ENCODE results near the gene CCDC32.

CCDC32 gene

GRCh38 chr15:40555876-40556275 is 9.0 kb downstream of the CCDC32 start:
- in situ Hi-C loops (cut with HindIII; ENCODE audit: low pct_ligation_motif_present, low sequenced_read_pairs) = no loop called here
- H3K27me3 ChIP-seq (replicated peaks) = no peaks in the 10 kb centered on the region
- no peak for DNase-seq
- TF ChIP-seq, protein P1, sequence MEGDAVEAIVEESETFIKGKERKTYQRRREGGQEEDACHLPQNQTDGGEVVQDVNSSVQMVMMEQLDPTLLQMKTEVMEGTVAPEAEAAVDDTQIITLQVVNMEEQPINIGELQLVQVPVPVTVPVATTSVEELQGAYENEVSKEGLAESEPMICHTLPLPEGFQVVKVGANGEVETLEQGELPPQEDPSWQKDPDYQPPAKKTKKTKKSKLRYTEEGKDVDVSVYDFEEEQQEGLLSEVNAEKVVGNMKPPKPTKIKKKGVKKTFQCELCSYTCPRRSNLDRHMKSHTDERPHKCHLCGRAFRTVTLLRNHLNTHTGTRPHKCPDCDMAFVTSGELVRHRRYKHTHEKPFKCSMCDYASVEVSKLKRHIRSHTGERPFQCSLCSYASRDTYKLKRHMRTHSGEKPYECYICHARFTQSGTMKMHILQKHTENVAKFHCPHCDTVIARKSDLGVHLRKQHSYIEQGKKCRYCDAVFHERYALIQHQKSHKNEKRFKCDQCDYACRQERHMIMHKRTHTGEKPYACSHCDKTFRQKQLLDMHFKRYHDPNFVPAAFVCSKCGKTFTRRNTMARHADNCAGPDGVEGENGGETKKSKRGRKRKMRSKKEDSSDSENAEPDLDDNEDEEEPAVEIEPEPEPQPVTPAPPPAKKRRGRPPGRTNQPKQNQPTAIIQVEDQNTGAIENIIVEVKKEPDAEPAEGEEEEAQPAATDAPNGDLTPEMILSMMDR (IDR thresholded peaks at IDR 0.05; ENCODE audit: low read depth, low read length, missing control alignments) = no peak
- H3K36me3 ChIP-seq (replicated peaks) = peaks cover 22% of the 10 kb centered on the region
- H3K27ac ChIP-seq = no peak overlapping the region
- H3K4me3 ChIP-seq (ENCODE audit: low read depth, low read length) = no peak overlapping the region

DNA sequence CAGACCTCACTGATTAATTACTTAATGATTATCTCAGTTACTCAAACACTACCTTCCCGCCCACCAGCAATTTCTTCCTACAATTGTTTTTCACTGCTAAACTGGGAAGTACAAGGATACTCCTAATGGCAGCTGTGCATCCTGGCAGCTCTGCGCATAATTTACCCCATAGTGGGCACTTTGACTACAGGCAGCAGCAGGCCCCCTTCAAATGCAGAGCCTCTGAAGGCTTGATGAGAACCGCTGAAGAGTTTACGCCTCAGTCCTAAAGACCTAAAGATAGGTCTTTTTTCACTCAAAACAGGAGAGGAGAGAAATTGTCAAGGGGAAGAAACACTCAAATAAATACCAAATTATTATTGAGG is 10.7 kb downstream of the CCDC32 start:
- DNase-seq = no peak
- Histone ChIP-seq H3K27ac (no peak overlapping the region), H3K36me3 (replicated peaks) (peaks cover 28% of the 10 kb centered on the region)

GRCh38 chr15:40550341-40551037 is 14.4 kb downstream of the CCDC32 start:
- in situ Hi-C loops (cut with HindIII; ENCODE audit: low pct_ligation_motif_present, low sequenced_read_pairs) = no loop called here
- H3K27me3 ChIP-seq (replicated peaks) = no peaks in the 10 kb centered on the region
- TF ChIP-seq, protein P1 (IDR thresholded peaks at IDR 0.05; ENCODE audit: low read depth, low read length, missing control alignments) = no peak
- H3K36me3 ChIP-seq (replicated peaks) = peaks cover 24% of the 10 kb centered on the region
- H3K4me3 ChIP-seq (ENCODE audit: low read depth, low read length) = no peak overlapping the region
- DNase-seq = no peak
- no peak overlapping the region for H3K27ac ChIP-seq

More for the DNA sequence above, 10.7 kb downstream of the CCDC32 start:
- no peak overlapping the region for H3K4me3 ChIP-seq (ENCODE audit: low read depth, low read length)
- TF ChIP-seq, protein P1 (IDR thresholded peaks at IDR 0.05; ENCODE audit: low read depth, low read length, missing control alignments) = no peak
- in situ Hi-C loops (cut with HindIII; ENCODE audit: low pct_ligation_motif_present, low sequenced_read_pairs) = no loop called here
- H3K27me3 ChIP-seq (replicated peaks) = no peaks in the 10 kb centered on the region

DNA sequence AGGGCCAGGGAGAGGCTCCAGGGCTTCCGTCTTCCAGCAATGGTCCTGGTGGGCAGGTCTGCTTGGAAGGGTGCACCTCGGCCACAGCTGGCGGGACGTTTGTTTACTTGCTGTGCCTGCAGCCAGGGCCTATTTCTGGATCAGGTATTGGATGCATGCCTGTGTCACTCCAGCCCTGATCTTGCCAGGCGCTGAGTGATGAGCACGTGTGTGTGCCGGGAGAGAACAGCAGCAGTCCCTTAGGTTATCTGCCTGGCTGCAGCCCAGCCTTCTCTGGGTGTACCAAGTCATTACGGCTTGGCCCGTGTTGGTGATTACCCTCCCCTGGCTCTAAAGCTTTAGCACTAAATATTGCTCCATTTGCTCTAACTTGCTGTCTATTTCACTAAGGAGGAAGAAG is 14.9 kb downstream of the CCDC32 start:
- no peak overlapping the region for H3K27ac ChIP-seq
- no peak overlapping the region for H3K4me3 ChIP-seq (ENCODE audit: low read depth, low read length)
- peaks cover 24% of the 10 kb centered on the region for H3K36me3 ChIP-seq (replicated peaks)
- no peak for DNase-seq
- TF ChIP-seq, protein P1 (IDR thresholded peaks at IDR 0.05; ENCODE audit: low read depth, low read length, missing control alignments) = no peak
- in situ Hi-C loops (cut with HindIII; ENCODE audit: low pct_ligation_motif_present, low sequenced_read_pairs) = no loop called here
- no peaks in the 10 kb centered on the region for H3K27me3 ChIP-seq (replicated peaks)

DNA sequence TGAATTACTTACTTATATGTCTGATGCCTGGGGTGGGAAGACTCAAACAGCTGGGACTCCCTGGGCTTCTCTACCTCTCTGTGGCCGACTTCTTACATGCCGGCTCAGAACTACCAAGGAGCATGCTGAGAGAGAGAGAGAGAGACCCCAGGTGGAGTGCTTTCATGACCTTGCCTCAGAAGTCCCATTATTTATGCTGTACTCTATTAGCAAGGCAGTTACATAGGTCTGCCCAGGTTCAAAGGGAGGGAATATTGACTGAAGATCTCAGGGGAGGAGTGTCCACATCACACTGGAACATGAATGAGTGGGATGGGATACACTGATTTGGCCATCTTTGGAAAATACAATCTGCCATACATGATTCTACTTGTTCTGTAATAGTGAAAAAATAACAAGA is 16.2 kb downstream of the CCDC32 start:
- no peak for DNase-seq
- no peak overlapping the region for H3K27ac ChIP-seq

More for the DNA sequence above, 16.2 kb downstream of the CCDC32 start:
- H3K36me3 ChIP-seq (replicated peaks) = peaks cover 22% of the 10 kb centered on the region
- no peaks in the 10 kb centered on the region for H3K27me3 ChIP-seq (replicated peaks)
- in situ Hi-C loops (cut with HindIII; ENCODE audit: low pct_ligation_motif_present, low sequenced_read_pairs) = no loop called here
- TF ChIP-seq, protein P1 (IDR thresholded peaks at IDR 0.05; ENCODE audit: low read depth, low read length, missing control alignments) = no peak
- no peak overlapping the region for H3K4me3 ChIP-seq (ENCODE audit: low read depth, low read length)

Measured in brain microvascular endothelial cell (primary cell).